OCI-LY7 (cell line): ENCODE measurements around the gene ANKH. TPM values are rescaled to one million over a fixed set of nuclear protein-coding genes. Genes with fewer than 3 reads are reported as not detected.

ENCODE experiments used
- BruUV-seq: library from RNA; stranded (reverse); fragments of 400-500 nt; replicated peaks from 2 replicates; lab custom pipeline; 2021; lab: Mats Ljungman, UMichigan
- CTCF ChIA-PET: fragments of 300-600 bp; sonication (Branson Sonifier 250); formaldehyde crosslinking; loops from one replicate; lab custom pipeline; 2022; ENCODE audit warnings: antibody characterized with exemption; ENCODE audit not compliant: unreplicated experiment; lab: Charles Lee
- POLR2A ChIA-PET: fragments of 300-600 bp; sonication (Branson Sonifier 250); formaldehyde crosslinking; loops from one replicate; lab custom pipeline; 2022; ENCODE audit warnings: antibody characterized with exemption; lab: Charles Lee
- DNase-seq: peaks from one replicate; pipeline ENCODE4 v3.0.0-alpha.2; 2015; ENCODE audit warnings: low spot score
- H2AFZ ChIP-seq: fragments of 200-600 bp; sonication (generic), shearing (Covaris generic); 2 replicates; pipeline ENCODE4 v1.6.1; 2014; ENCODE audit warnings: mild to moderate bottlenecking, antibody characterized with exemption, low read length, moderate library complexity
- H3K27ac ChIP-seq: fragments of 200-600 bp; sonication (generic); 2 replicates; pipeline ENCODE4 v1.5.1; 2014; ENCODE audit warnings: mixed run types, low read depth, mild to moderate bottlenecking, moderate library complexity, low read length, inconsistent platforms; ENCODE audit not compliant: poor library complexity, severe bottlenecking
- H3K36me3 ChIP-seq: fragments of 200-600 bp; sonication (generic); 2 replicates; pipeline ENCODE4 v1.6.1; 2014; ENCODE audit warnings: mild to moderate bottlenecking, antibody characterized with exemption, low read length, moderate library complexity, mixed read lengths; ENCODE audit not compliant: insufficient read depth
- H3K4me1 ChIP-seq: fragments of 200-600 bp; sonication (generic); 2 replicates; pipeline ENCODE4 v1.5.1; 2014; ENCODE audit warnings: mild to moderate bottlenecking, low read length; ENCODE audit not compliant: insufficient read depth, poor library complexity, severe bottlenecking
- H3K4me2 ChIP-seq: fragments of 200-600 bp; sonication (generic); 2 replicates; pipeline ENCODE4 v1.6.1; 2014; ENCODE audit warnings: mild to moderate bottlenecking, low read length
- H3K4me3 ChIP-seq: fragments of 200-600 bp; sonication (generic); 2 replicates; pipeline ENCODE4 v1.5.1; 2014; ENCODE audit warnings: mild to moderate bottlenecking, low read depth, low read length; ENCODE audit not compliant: poor library complexity, severe bottlenecking
- H3K79me2 ChIP-seq: fragments of 200-600 bp; sonication (generic); 2 replicates; pipeline ENCODE4 v1.6.1; 2016; ENCODE audit warnings: low read depth, mild to moderate bottlenecking, low read length, moderate library complexity, mixed read lengths; ENCODE audit not compliant: insufficient read depth
- H3K9me2 ChIP-seq: fragments of 200-600 bp; sonication (generic); 2 replicates; pipeline ENCODE4 v1.6.1; 2016; ENCODE audit warnings: mild to moderate bottlenecking, low read length, mixed read lengths; ENCODE audit not compliant: insufficient read depth
- H3K9me3 ChIP-seq: fragments of 200-600 bp; sonication (generic); 2 replicates; pipeline ENCODE4 v1.6.1; 2014; ENCODE audit warnings: mild to moderate bottlenecking, mixed run types, low read length, mixed read lengths
- H4K20me1 ChIP-seq: fragments of 200-600 bp; sonication (generic); 2 replicates; pipeline ENCODE4 v1.6.1; 2014; ENCODE audit warnings: mild to moderate bottlenecking, antibody characterized with exemption, low read length, moderate library complexity, mixed read lengths; ENCODE audit not compliant: insufficient read depth
- CTCF ChIP-seq: fragments of 200-600 bp; sonication (generic); conservative IDR thresholded peaks from 2 replicates; pipeline ENCODE4 v1.5.1; 2014; ENCODE audit warnings: mild to moderate bottlenecking, antibody characterized with exemption, low read length, moderate library complexity, mixed read lengths
- EZH2phosphoT487 ChIP-seq: fragments of 200-600 bp; sonication (generic); IDR thresholded peaks from 2 replicates; pipeline ENCODE4 v1.6.1; 2018; ENCODE audit warnings: low read depth, borderline replicate concordance, mild to moderate bottlenecking, mixed run types, antibody characterized with exemption, low read length, moderate library complexity, mixed read lengths
- intact Hi-C: fragments of 100-400 bp; cut with micrococcal nuclease; formaldehyde crosslinking; loops from one replicate; pipeline ENCODE4 v1.10.0; 2022; ENCODE audit not compliant: unreplicated experiment
- total RNA-seq, 2 experiments: library from RNA; depleted of rRNA in 1 of 2; stranded (reverse); fragments of >200 nt in 1 of 2; shearing (Covaris generic) in 1 of 2; gene quantifications; 2 replicates each; pipeline ENCODE4 v1.2.3, GENCODE V29; 2014 to 2022

ANKH gene
- total RNA-seq, 2 experiments from 2014 or later, result 23.1 to 80.4 TPM

- ChIA-PET POLR2A (no interaction called here), CTCF (no interaction called here)
- BruUV-seq, result no TSS peak
- no peaks in the 10 kb centered on the region for H3K9me2 ChIP-seq
- H3K4me3 ChIP-seq, result no peak overlapping the region
- no peaks in the 10 kb centered on the region for H3K79me2 ChIP-seq
- H2AFZ ChIP-seq, result no peak overlapping the region
- no peak overlapping the region for H3K4me2 ChIP-seq
- no peak for DNase-seq
- intact Hi-C loops, result no loop called here
- H4K20me1 ChIP-seq, result no peaks in the 10 kb centered on the region
- H3K27ac ChIP-seq, result no peak overlapping the region
- no peaks in the 10 kb centered on the region for H3K4me1 ChIP-seq
- no peaks in the 10 kb centered on the region for H3K9me3 ChIP-seq
- peaks cover 12% of the 10 kb centered on the region; the same call in 1 of the 2 replicates for H3K36me3 ChIP-seq
- TF ChIP-seq CTCF, result no peak
- no peak for TF ChIP-seq EZH2phosphoT487
These were observed 147.9 kb downstream of the ANKH start for GRCh38 chr5:14723701-14724132.

GRCh38 chr5:14722923-14723322 is 148.7 kb downstream of the ANKH start:
- peaks cover 12% of the 10 kb centered on the region; the same call in 1 of the 2 replicates for H3K36me3 ChIP-seq
- H3K9me2 ChIP-seq, result no peaks in the 10 kb centered on the region
- no TSS peak for BruUV-seq
- POLR2A ChIA-PET, result no interaction called here
- H3K9me3 ChIP-seq, result no peaks in the 10 kb centered on the region
- no peaks in the 10 kb centered on the region for H3K79me2 ChIP-seq
- H3K27ac ChIP-seq, result no peak overlapping the region
- no peak overlapping the region for H3K4me3 ChIP-seq
- H4K20me1 ChIP-seq, result no peaks in the 10 kb centered on the region
- TF ChIP-seq CTCF, result no peak
- no peak for TF ChIP-seq EZH2phosphoT487
- H3K4me2 ChIP-seq, result no peak overlapping the region
- no peak for DNase-seq
- CTCF ChIA-PET, result no interaction called here
- H2AFZ ChIP-seq, result no peak overlapping the region
- intact Hi-C loops, result no loop called here
- H3K4me1 ChIP-seq, result no peaks in the 10 kb centered on the region

GRCh38 chr5:14721990-14722656 is 149.5 kb downstream of the ANKH start:
- ChIA-PET POLR2A (no interaction called here), CTCF (no interaction called here)
- Histone ChIP-seq H2AFZ (no peak overlapping the region), H3K4me3 (no peak overlapping the region), H3K79me2 (no peaks in the 10 kb centered on the region), H3K9me2 (no peaks in the 10 kb centered on the region), H3K4me1 (no peaks in the 10 kb centered on the region), H3K4me2 (no peak overlapping the region), H4K20me1 (no peaks in the 10 kb centered on the region), H3K27ac (no peak overlapping the region), H3K36me3 (peaks cover 14% of the 10 kb centered on the region; the same call in 1 of the 2 replicates), H3K9me3 (no peaks in the 10 kb centered on the region)
- TF ChIP-seq CTCF (no peak), EZH2phosphoT487 (no peak)
- BruUV-seq, result no TSS peak
- intact Hi-C loops, result no loop called here
- no peak for DNase-seq
